Transverse colon (tissue), 4 donors: ENCODE data around the gene RLN3. TPM values are rescaled to one million over a fixed set of nuclear protein-coding genes. Genes with fewer than 3 reads are reported as not detected.
A peak's percentile ranks its signal among the peaks of the same experiment; 100 is the strongest.
"Not testable (repeated sequence)": the region's sequence is repeated elsewhere in the genome, so short reads cannot be mapped to it uniquely, and the experiment has no call there.

ENCODE experiments used
- DNase-seq: peaks from one replicate; pipeline ENCODE4 v3.0.0-alpha.2; 2019
- H3K27ac ChIP-seq, 4 donors: fragments of 200-600 bp; sonication (generic); 2 replicates each; pipeline ENCODE4 v1.5.1; 2016 to 2018; ENCODE audit warnings: inconsistent platforms in 4 of 4
- H3K27me3 ChIP-seq: fragments of 200-600 bp; sonication (generic); 2 replicates; pipeline ENCODE4 v1.5.1; 2017; ENCODE audit warnings: inconsistent platforms
- H3K36me3 ChIP-seq, 4 donors: fragments of 200-600 bp; sonication (generic); 2 replicates each; pipeline ENCODE4 v1.5.1; 2017 to 2019; ENCODE audit warnings: inconsistent platforms in 4 of 4
- H3K4me1 ChIP-seq, 4 donors: fragments of 200-600 bp; sonication (generic); 2 replicates each; pipeline ENCODE4 v1.5.1; 2017 to 2020; ENCODE audit warnings: inconsistent platforms in 4 of 4
- H3K4me3 ChIP-seq, 4 donors: fragments of 200-600 bp; sonication (generic); 1 replicate in 1 of 4; 2 replicates in 3 of 4; pipeline versions ENCODE4 v1.5.1 to v1.6.1; 2017 to 2019; ENCODE audit warnings: inconsistent platforms in 4 of 4
- H3K9me3 ChIP-seq, 2 donors: fragments of 200-600 bp; sonication (generic); 2 replicates each; pipeline ENCODE4 v1.5.1; 2017 to 2019; ENCODE audit warnings: inconsistent platforms in 2 of 2
- EP300 ChIP-seq: sonication (generic); formaldehyde crosslinking; IDR thresholded peaks from one replicate; pipeline ENCODE4 v1.6.1; 2017; ENCODE audit warnings: antibody characterized with exemption, low read depth
- POLR2A ChIP-seq: fragments of 450-650 bp; IDR thresholded peaks from one replicate; pipeline ENCODE4 v1.6.1; 2016; ENCODE audit warnings: antibody characterized with exemption, mild to moderate bottlenecking, moderate library complexity
- POLR2AphosphoS5 ChIP-seq, 3 donors: sonication (generic); formaldehyde crosslinking; IDR thresholded peaks; one replicate each; pipeline ENCODE4 v1.6.1; 2016; ENCODE audit warnings: antibody characterized with exemption in 3 of 3
- WGBS, 2 donors: methylation state at CpG; one replicate each; pipeline ENCODE4 v1.1.5; 2018; ENCODE audit warnings: low coverage in 1 of 2; 5-methylcytosine and 5-hydroxymethylcytosine counted together
- in situ Hi-C, 4 donors: fragments of 200-750 bp; cut with MboI; loops; one replicate each; pipeline versions ENCODE4 v1.15.0 to v1.15.1; 2017; ENCODE audit warnings: low sequenced_read_pairs in 3 of 4, low pct_ligation_motif_present in 1 of 4, low pct_unique_long_range_greater_than_20kb in 1 of 4
- intact Hi-C: fragments of 100-400 bp; cut with DNase I; formaldehyde crosslinking; loops from one replicate; pipeline ENCODE4 v1.15.1; 2023; ENCODE audit warnings: low total_unique reads
- total RNA-seq, 4 donors: library from RNA; depleted of rRNA; stranded (reverse); fragments of >200 nt; gene quantifications; one replicate each; pipeline ENCODE4 v1.1.0, GENCODE V29; 2016
- TF ChIP-seq, protein P1 (sequence below), 5 experiments: fragments of 200-600 bp in 3 of 5; fragments of 450-650 bp in 2 of 5; sonication (generic) in 3 of 5; IDR thresholded peaks; 1 replicate in 2 of 5; 2 replicates in 3 of 5; pipeline ENCODE4 v1.5.1; 2016 to 2017; ENCODE audit warnings: antibody characterized with exemption in 5 of 5, inconsistent platforms in 3 of 5, mild to moderate bottlenecking in 2 of 5, moderate library complexity in 1 of 5

The RLN3 gene
- total RNA-seq, 4 donors from 2014 or later, result not detected

GRCh38 chr19:14030997-14031718 lies 3.2 kb downstream of the RLN3 start:
- TF ChIP-seq, protein P1, sequence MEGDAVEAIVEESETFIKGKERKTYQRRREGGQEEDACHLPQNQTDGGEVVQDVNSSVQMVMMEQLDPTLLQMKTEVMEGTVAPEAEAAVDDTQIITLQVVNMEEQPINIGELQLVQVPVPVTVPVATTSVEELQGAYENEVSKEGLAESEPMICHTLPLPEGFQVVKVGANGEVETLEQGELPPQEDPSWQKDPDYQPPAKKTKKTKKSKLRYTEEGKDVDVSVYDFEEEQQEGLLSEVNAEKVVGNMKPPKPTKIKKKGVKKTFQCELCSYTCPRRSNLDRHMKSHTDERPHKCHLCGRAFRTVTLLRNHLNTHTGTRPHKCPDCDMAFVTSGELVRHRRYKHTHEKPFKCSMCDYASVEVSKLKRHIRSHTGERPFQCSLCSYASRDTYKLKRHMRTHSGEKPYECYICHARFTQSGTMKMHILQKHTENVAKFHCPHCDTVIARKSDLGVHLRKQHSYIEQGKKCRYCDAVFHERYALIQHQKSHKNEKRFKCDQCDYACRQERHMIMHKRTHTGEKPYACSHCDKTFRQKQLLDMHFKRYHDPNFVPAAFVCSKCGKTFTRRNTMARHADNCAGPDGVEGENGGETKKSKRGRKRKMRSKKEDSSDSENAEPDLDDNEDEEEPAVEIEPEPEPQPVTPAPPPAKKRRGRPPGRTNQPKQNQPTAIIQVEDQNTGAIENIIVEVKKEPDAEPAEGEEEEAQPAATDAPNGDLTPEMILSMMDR (IDR thresholded peaks at IDR 0.05), result no peak
- TF ChIP-seq EP300 (no peak), POLR2AphosphoS5 (IDR thresholded peaks at IDR 0.05) (no peak), POLR2A (no peak)
- intact Hi-C loops, result no loop called here
- 20% methylated on average over 20 of the region's 20 CpGs; no CpG with 5 or more reads in 1 of the 2 donors for WGBS, 2 donors
- no peaks in the 10 kb centered on the region for H3K9me3 ChIP-seq
- no peaks in the 10 kb centered on the region for H3K36me3 ChIP-seq
- H3K27me3 ChIP-seq, result no peaks in the 10 kb centered on the region
- in situ Hi-C loops, result no loop called here
- peaks cover 0 to 15% (median 10%) of the 10 kb centered on the region in 4 donors for H3K4me1 ChIP-seq
- peak overlapping the region; percentile 62 to 76 (median 69) for H3K27ac ChIP-seq
- DNase-seq, result no peak
- H3K4me3 ChIP-seq, result peak overlapping the region; percentile 33 to 64 (median 51)

- peak within 1 kb of the TSS; percentile 33 to 64 (median 51) for H3K4me3 ChIP-seq
- no peaks in the 10 kb centered on the region for H3K9me3 ChIP-seq
- in situ Hi-C loops, result no loop called here
- 0% methylated on average over 37 of the region's 63 CpGs; no CpG with 5 or more reads in 1 of the 2 donors for WGBS, 2 donors
- H3K27ac ChIP-seq, result peak within 1 kb of the TSS; percentile 62 to 76 (median 69)
- intact Hi-C loops, result no loop called here
- H3K27me3 ChIP-seq, result no peaks in the 10 kb centered on the region
- peaks cover 0 to 15% (median 10%) of the 10 kb centered on the region in 4 donors for H3K4me1 ChIP-seq
- H3K36me3 ChIP-seq, result no peaks in the 10 kb centered on the region
- peak; percentile 75 for DNase-seq
- TF ChIP-seq, protein P1 (IDR thresholded peaks at IDR 0.05), result peak; percentile 48 to 68 (median 56)
- TF ChIP-seq POLR2A (peak; percentile 33), EP300 (no peak), POLR2AphosphoS5 (IDR thresholded peaks at IDR 0.05) (peak in 1 of 3 donors; percentile 23)
These were observed 4.0 kb downstream of the RLN3 start, which contains the start of gene IL27RA for GRCh38 chr19:14031719-14032480. Gene IL27RA (plus strand): TSS chr19:14031762. CDS start chr19:14031873, 111 bp downstream.

GRCh38 chr19:14033946-14034345 lies 6.0 kb downstream of the RLN3 start:
- no peaks in the 10 kb centered on the region for H3K27me3 ChIP-seq
- peaks cover 0 to 15% (median 10%) of the 10 kb centered on the region in 4 donors for H3K4me1 ChIP-seq
- no peaks in the 10 kb centered on the region for H3K36me3 ChIP-seq
- intact Hi-C loops, result no loop called here
- H3K9me3 ChIP-seq, result no peaks in the 10 kb centered on the region
- no peak for DNase-seq
- WGBS, 2 donors, result 96 to 98% methylated on average over 2 of the region's 2 CpGs
- no peak overlapping the region for H3K4me3 ChIP-seq
- no peak overlapping the region for H3K27ac ChIP-seq
- TF ChIP-seq POLR2AphosphoS5 (IDR thresholded peaks at IDR 0.05) (no peak), POLR2A (no peak), EP300 (no peak)
- TF ChIP-seq, protein P1 (IDR thresholded peaks at IDR 0.05), result no peak
- in situ Hi-C loops, result no loop called here

DNA sequence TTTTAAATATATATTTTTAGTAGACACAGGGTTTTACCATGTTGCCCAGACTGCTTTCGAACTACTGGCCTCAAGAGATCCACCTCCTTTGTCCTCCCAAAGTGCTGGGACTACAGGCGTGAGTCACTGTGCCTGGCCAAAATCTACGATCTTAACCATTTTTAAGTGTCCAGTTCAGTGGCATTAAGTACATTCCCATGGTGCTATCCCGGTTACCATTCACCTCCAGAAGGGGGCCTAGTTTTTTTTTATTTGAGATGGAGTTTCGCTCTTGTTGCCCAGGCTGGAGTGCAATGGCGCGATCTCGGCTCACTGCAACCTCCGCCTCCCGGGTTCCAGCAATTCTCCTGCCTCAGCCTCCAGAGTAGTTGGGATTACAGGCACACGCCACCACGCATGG lies 7.2 kb downstream of the RLN3 start:
- in situ Hi-C loops, DNase-seq, H3K36me3 ChIP-seq, H3K9me3 ChIP-seq, H3K4me3 ChIP-seq, H3K27ac ChIP-seq, H3K27me3 ChIP-seq, intact Hi-C loops: not testable (repeated sequence)
- WGBS, 2 donors, result 90 to 94% methylated on average over 4 to 12 of the region's 12 CpGs
- H3K4me1 ChIP-seq, result peaks cover 0 to 15% (median 10%) of the 10 kb centered on the region in 4 donors
